Urinary bladder (tissue), 4 donors: Measurements from ENCODE around the gene MACROH2A1. TPM values are rescaled to one million over a fixed set of nuclear protein-coding genes. Genes with fewer than 3 reads are reported as not detected.

ENCODE experiments used
- DNase-seq: peaks from one replicate; pipeline ENCODE4 v3.0.0-alpha.2; 2015; ENCODE audit errors: extremely low spot score
- H3K27ac ChIP-seq: one replicate; pipeline ENCODE4 v1.5.1; 2013; ENCODE audit warnings: low read depth, mild to moderate bottlenecking, moderate library complexity
- H3K36me3 ChIP-seq: one replicate; pipeline ENCODE4 v1.6.1; 2013; ENCODE audit warnings: mild to moderate bottlenecking, moderate library complexity; ENCODE audit not compliant: insufficient read depth
- H3K4me1 ChIP-seq: one replicate; pipeline ENCODE4 v1.6.1; 2013; ENCODE audit warnings: mild to moderate bottlenecking, moderate library complexity; ENCODE audit not compliant: insufficient read depth
- H3K4me3 ChIP-seq: one replicate; pipeline ENCODE4 v1.5.1; 2013; ENCODE audit warnings: low read depth, low read length
- WGBS: extraction: QIAGEN DNeasy Blood & Tissue Kit; methylation state at CpG from one replicate; pipeline ENCODE4 v1.1.7; 2013; 5-methylcytosine and 5-hydroxymethylcytosine counted together
- polyA plus RNA-seq: library from polyadenylated mRNA; stranded (reverse); fragments of 200-250 nt; gene quantifications from one replicate; pipeline ENCODE4 v1.2.3, GENCODE V29; 2013
- total RNA-seq: library from RNA; depleted of rRNA; stranded (reverse); fragments of >200 nt; gene quantifications from one replicate; pipeline ENCODE4 v1.2.3, GENCODE V29; 2014
- donor health status: healthy with polysubstance abuse.
- donor health status: healthy.

Gene MACROH2A1
- total and polyA plus RNA-seq, 2 donors = 122 to 150 TPM

- DNase-seq = no peak
- Histone ChIP-seq H3K27ac (no peak overlapping the region), H3K4me1 (no peaks in the 10 kb centered on the region), H3K4me3 (no peak overlapping the region), H3K36me3 (no peaks in the 10 kb centered on the region)
- 70% methylated on average over 6 of the region's 6 CpGs for WGBS
Observed at GRCh38 chr5:135440916-135441315, 41.9 kb upstream of the MACROH2A1 start.

- WGBS = 73% methylated on average over 11 of the region's 11 CpGs
- no peaks in the 10 kb centered on the region for H3K36me3 ChIP-seq
- no peak overlapping the region for H3K27ac ChIP-seq
- H3K4me1 ChIP-seq = no peaks in the 10 kb centered on the region
- DNase-seq = no peak
- no peak overlapping the region for H3K4me3 ChIP-seq
Observed at GRCh38 chr5:135439231-135440205, 40.5 kb upstream of the MACROH2A1 start.

- Histone ChIP-seq H3K4me1 (no peaks in the 10 kb centered on the region), H3K27ac (no peak overlapping the region), H3K4me3 (no peak overlapping the region), H3K36me3 (no peaks in the 10 kb centered on the region)
- DNase-seq = no peak
- WGBS = 80% methylated on average over 10 of the region's 10 CpGs
Observed at GRCh38 chr5:135438636-135439221, 39.7 kb upstream of the MACROH2A1 start.

- H3K4me1 ChIP-seq = no peaks in the 10 kb centered on the region
- H3K27ac ChIP-seq = no peak overlapping the region
- no peaks in the 10 kb centered on the region for H3K36me3 ChIP-seq
- H3K4me3 ChIP-seq = no peak overlapping the region
- DNase-seq = no peak
- 34% methylated on average over 13 of the region's 13 CpGs for WGBS
Observed at GRCh38 chr5:135437796-135438560, 38.9 kb upstream of the MACROH2A1 start.

GRCh38 chr5:135437422-135437795 is 38.4 kb upstream of the MACROH2A1 start:
- H3K4me1 ChIP-seq = no peaks in the 10 kb centered on the region
- no peaks in the 10 kb centered on the region for H3K36me3 ChIP-seq
- DNase-seq = no peak
- no peak overlapping the region for H3K27ac ChIP-seq
- no peak overlapping the region for H3K4me3 ChIP-seq
- 74% methylated on average over 7 of the region's 7 CpGs for WGBS

- WGBS = 73% methylated on average over 7 of the region's 7 CpGs
- H3K27ac ChIP-seq = no peak overlapping the region
- no peak overlapping the region for H3K4me3 ChIP-seq
- no peak for DNase-seq
- H3K4me1 ChIP-seq = no peaks in the 10 kb centered on the region
- H3K36me3 ChIP-seq = no peaks in the 10 kb centered on the region
Observed at GRCh38 chr5:135436951-135437418, 38.0 kb upstream of the MACROH2A1 start.

GRCh38 chr5:135435467-135436330 is 36.7 kb upstream of the MACROH2A1 start:
- DNase-seq = no peak
- 89% methylated on average over 9 of the region's 9 CpGs for WGBS

GRCh38 chr5:135434591-135435466 is 35.8 kb upstream of the MACROH2A1 start:
- H3K4me1 ChIP-seq = no peaks in the 10 kb centered on the region
- H3K4me3 ChIP-seq = no peak overlapping the region
- no peaks in the 10 kb centered on the region for H3K36me3 ChIP-seq
- no peak overlapping the region for H3K27ac ChIP-seq
- 46% methylated on average over 24 of the region's 24 CpGs for WGBS
- no peak for DNase-seq

More at GRCh38 chr5:135435467-135436330, 36.7 kb upstream of the MACROH2A1 start:
- Histone ChIP-seq H3K4me1 (no peaks in the 10 kb centered on the region), H3K36me3 (no peaks in the 10 kb centered on the region), H3K27ac (no peak overlapping the region), H3K4me3 (no peak overlapping the region)

- DNase-seq = no peak
- no peaks in the 10 kb centered on the region for H3K4me1 ChIP-seq
- H3K4me3 ChIP-seq = no peak overlapping the region
- no peaks in the 10 kb centered on the region for H3K36me3 ChIP-seq
- WGBS = 74% methylated on average over 12 of the region's 12 CpGs
- no peak overlapping the region for H3K27ac ChIP-seq
Observed at GRCh38 chr5:135433681-135434426, 34.8 kb upstream of the MACROH2A1 start.

GRCh38 chr5:135432113-135432512 is 33.1 kb upstream of the MACROH2A1 start:
- H3K4me3 ChIP-seq = no peak overlapping the region
- H3K27ac ChIP-seq = no peak overlapping the region
- 94% methylated on average over 4 of the region's 4 CpGs for WGBS
- H3K36me3 ChIP-seq = no peaks in the 10 kb centered on the region
- no peak for DNase-seq
- H3K4me1 ChIP-seq = no peaks in the 10 kb centered on the region

GRCh38 chr5:135430135-135430437 is 31.1 kb upstream of the MACROH2A1 start:
- no peak overlapping the region for H3K27ac ChIP-seq
- no peak for DNase-seq
- 59% methylated on average over 7 of the region's 7 CpGs for WGBS
- no peak overlapping the region for H3K4me3 ChIP-seq
- no peaks in the 10 kb centered on the region for H3K4me1 ChIP-seq
- no peaks in the 10 kb centered on the region for H3K36me3 ChIP-seq
